Activated naive CD8-positive, alpha-beta T cell (primary cell): ENCODE results near the gene DSEL.

ENCODE experiments used
- H3K27ac Mint-ChIP-seq: one replicate; pipeline ENCODE4 v1.8.0; 2021; ENCODE audit warnings: mixed read lengths
- H3K27me3 Mint-ChIP-seq: one replicate; pipeline ENCODE4 v1.8.0; 2021; ENCODE audit warnings: mixed read lengths
- H3K36me3 Mint-ChIP-seq: one replicate; pipeline ENCODE4 v1.8.0; 2021; ENCODE audit warnings: mixed read lengths
- H3K4me1 Mint-ChIP-seq: one replicate; pipeline ENCODE4 v1.8.0; 2021; ENCODE audit warnings: low read depth, mixed read lengths
- H3K4me3 Mint-ChIP-seq: one replicate; pipeline ENCODE4 v1.8.0; 2021; ENCODE audit warnings: mild to moderate bottlenecking, mixed read lengths
- H3K9me3 Mint-ChIP-seq: one replicate; pipeline ENCODE4 v1.8.0; 2021; ENCODE audit warnings: low read depth, mixed read lengths

Gene DSEL

GRCh38 chr18:67516539-67517443 lies at the start of gene DSEL:
DSEL (minus strand) TSS chr18:67516720; CDS start chr18:67514608, 2,112 bp downstream.
- Mint-ChIP-seq H3K9me3 (no peaks in the 10 kb centered on the region), H3K27ac (no peak within 1 kb of the TSS), H3K4me1 (peaks cover 30% of the 10 kb centered on the region), H3K4me3 (peak within 1 kb of the TSS; percentile 95), H3K27me3 (no peaks in the 10 kb centered on the region), H3K36me3 (no peaks in the 10 kb centered on the region)

GRCh38 chr18:67553437-67553836 lies 36.9 kb upstream of the DSEL start:
- Mint-ChIP-seq H3K27me3 (no peaks in the 10 kb centered on the region), H3K4me1 (no peaks in the 10 kb centered on the region), H3K4me3 (no peak overlapping the region), H3K9me3 (peaks cover 4% of the 10 kb centered on the region), H3K27ac (no peak overlapping the region), H3K36me3 (no peaks in the 10 kb centered on the region)

GRCh38 chr18:67550872-67551520 lies 34.5 kb upstream of the DSEL start:
- Mint-ChIP-seq H3K36me3 (no peaks in the 10 kb centered on the region), H3K4me3 (no peak overlapping the region), H3K9me3 (no peaks in the 10 kb centered on the region), H3K27me3 (no peaks in the 10 kb centered on the region), H3K4me1 (no peaks in the 10 kb centered on the region), H3K27ac (no peak overlapping the region)

- H3K27me3 Mint-ChIP-seq, result no peaks in the 10 kb centered on the region
- H3K36me3 Mint-ChIP-seq, result no peaks in the 10 kb centered on the region
- no peaks in the 10 kb centered on the region for H3K4me1 Mint-ChIP-seq
- H3K27ac Mint-ChIP-seq, result no peak overlapping the region
- H3K9me3 Mint-ChIP-seq, result no peaks in the 10 kb centered on the region
- H3K4me3 Mint-ChIP-seq, result no peak overlapping the region
These were observed 33.4 kb upstream of the DSEL start for GRCh38 chr18:67549946-67550345.

- no peak overlapping the region for H3K4me3 Mint-ChIP-seq
- H3K36me3 Mint-ChIP-seq, result no peaks in the 10 kb centered on the region
- H3K9me3 Mint-ChIP-seq, result no peaks in the 10 kb centered on the region
- no peak overlapping the region for H3K27ac Mint-ChIP-seq
- no peaks in the 10 kb centered on the region for H3K27me3 Mint-ChIP-seq
- H3K4me1 Mint-ChIP-seq, result peaks cover 7% of the 10 kb centered on the region
These were observed 29.2 kb upstream of the DSEL start for GRCh38 chr18:67545681-67546080.

GRCh38 chr18:67540559-67540958 lies 24.0 kb upstream of the DSEL start:
- Mint-ChIP-seq H3K36me3 (no peaks in the 10 kb centered on the region), H3K4me3 (no peak overlapping the region), H3K27ac (no peak overlapping the region), H3K9me3 (no peaks in the 10 kb centered on the region), H3K4me1 (peaks cover 7% of the 10 kb centered on the region), H3K27me3 (no peaks in the 10 kb centered on the region)

GRCh38 chr18:67531929-67532328 lies 15.4 kb upstream of the DSEL start:
- no peaks in the 10 kb centered on the region for H3K4me1 Mint-ChIP-seq
- H3K9me3 Mint-ChIP-seq, result no peaks in the 10 kb centered on the region
- no peak overlapping the region for H3K4me3 Mint-ChIP-seq
- H3K36me3 Mint-ChIP-seq, result no peaks in the 10 kb centered on the region
- H3K27ac Mint-ChIP-seq, result no peak overlapping the region
- peaks cover 2% of the 10 kb centered on the region for H3K27me3 Mint-ChIP-seq

- Mint-ChIP-seq H3K9me3 (no peaks in the 10 kb centered on the region), H3K4me3 (no peak overlapping the region), H3K4me1 (no peaks in the 10 kb centered on the region), H3K27me3 (peaks cover 12% of the 10 kb centered on the region), H3K27ac (no peak overlapping the region), H3K36me3 (no peaks in the 10 kb centered on the region)
These were observed 9.0 kb upstream of the DSEL start for GRCh38 chr18:67525328-67526099.

- Mint-ChIP-seq H3K27ac (no peak overlapping the region), H3K4me3 (no peak overlapping the region), H3K4me1 (peaks cover 18% of the 10 kb centered on the region), H3K36me3 (no peaks in the 10 kb centered on the region), H3K27me3 (peaks cover 11% of the 10 kb centered on the region), H3K9me3 (no peaks in the 10 kb centered on the region)
These were observed 3.9 kb upstream of the DSEL start for GRCh38 chr18:67520351-67520921.

GRCh38 chr18:67519592-67519991 lies 3.1 kb upstream of the DSEL start:
- Mint-ChIP-seq H3K9me3 (no peaks in the 10 kb centered on the region), H3K27me3 (peaks cover 11% of the 10 kb centered on the region), H3K27ac (no peak overlapping the region), H3K36me3 (no peaks in the 10 kb centered on the region), H3K4me1 (peaks cover 26% of the 10 kb centered on the region), H3K4me3 (no peak overlapping the region)

- Mint-ChIP-seq H3K4me3 (no peak overlapping the region), H3K4me1 (peaks cover 30% of the 10 kb centered on the region), H3K27ac (no peak overlapping the region), H3K9me3 (no peaks in the 10 kb centered on the region), H3K27me3 (peaks cover 9% of the 10 kb centered on the region), H3K36me3 (no peaks in the 10 kb centered on the region)
These were observed 2.0 kb upstream of the DSEL start for GRCh38 chr18:67518566-67518965.

GRCh38 chr18:67517444-67517765 lies 885 bp upstream of the DSEL start:
- H3K9me3 Mint-ChIP-seq, result no peaks in the 10 kb centered on the region
- H3K27me3 Mint-ChIP-seq, result peaks cover under 1% of the 10 kb centered on the region
- no peaks in the 10 kb centered on the region for H3K36me3 Mint-ChIP-seq
- peak overlapping the region; percentile 95 for H3K4me3 Mint-ChIP-seq
- peaks cover 30% of the 10 kb centered on the region for H3K4me1 Mint-ChIP-seq
- no peak overlapping the region for H3K27ac Mint-ChIP-seq

GRCh38 chr18:67515942-67516538 lies 480 bp downstream of the DSEL start:
- Mint-ChIP-seq H3K27ac (no peak overlapping the region), H3K4me3 (peak overlapping the region; percentile 84), H3K9me3 (no peaks in the 10 kb centered on the region), H3K4me1 (peaks cover 30% of the 10 kb centered on the region), H3K36me3 (no peaks in the 10 kb centered on the region), H3K27me3 (no peaks in the 10 kb centered on the region)

GRCh38 chr18:67514901-67515540 lies 1.5 kb downstream of the DSEL start:
- peak overlapping the region; percentile 1 for H3K27ac Mint-ChIP-seq
- H3K36me3 Mint-ChIP-seq, result no peaks in the 10 kb centered on the region
- H3K4me3 Mint-ChIP-seq, result peak overlapping the region; percentile 84
- no peaks in the 10 kb centered on the region for H3K27me3 Mint-ChIP-seq
- H3K4me1 Mint-ChIP-seq, result peaks cover 30% of the 10 kb centered on the region
- no peaks in the 10 kb centered on the region for H3K9me3 Mint-ChIP-seq
